Left lung (tissue), 10 donors: ENCODE results near the gene HES4. TPM values are rescaled to one million over a fixed set of nuclear protein-coding genes. Genes with fewer than 3 reads are reported as not detected.

Experiments
- ATAC-seq: fragments of 200-7000 bp; cut with Tn5 transposase; one replicate; pipeline ENCODE4 v1.9.1; 2020; ENCODE audit warnings: moderate library complexity
- DNase-seq, 4 donors: peaks; one replicate each; pipeline ENCODE4 v3.0.0-alpha.2; 2013 to 2020
- H3K27ac ChIP-seq, 2 donors: fragments of 200-600 bp; sonication (generic) in 1 of 2; one replicate each; pipeline versions ENCODE4 v1.5.0 to v1.8.0; 2020 to 2021
- H3K27me3 ChIP-seq, 2 donors: fragments of 200-600 bp; sonication (generic) in 1 of 2; one replicate each; pipeline versions ENCODE4 v1.5.0 to v1.8.0; 2020 to 2021
- H3K36me3 ChIP-seq, 2 donors: fragments of 200-600 bp; sonication (generic) in 1 of 2; one replicate each; pipeline versions ENCODE4 v1.5.0 to v1.8.0; 2020 to 2021
- H3K4me1 ChIP-seq, 2 donors: fragments of 200-600 bp; one replicate each; pipeline ENCODE4 v1.8.0; 2021
- H3K4me3 ChIP-seq, 2 donors: fragments of 200-600 bp; sonication (generic) in 1 of 2; one replicate each; pipeline versions ENCODE4 v1.5.0 to v1.8.0; 2020 to 2021; ENCODE audit warnings: mild to moderate bottlenecking in 1 of 2
- H3K9me3 ChIP-seq, 2 donors: fragments of 200-600 bp; sonication (generic) in 1 of 2; one replicate each; pipeline versions ENCODE4 v1.5.0 to v1.8.0; 2020 to 2021
- intact Hi-C, 2 donors: fragments of 100-400 bp; cut with DNase I; formaldehyde crosslinking; loops; one replicate each; pipeline versions ENCODE4 v1.11.2 to v1.14.2; 2022
- polyA plus RNA-seq, 6 donors: library from polyadenylated mRNA; unstranded; fragments of 120-200 nt; gene quantifications; one replicate each; pipeline ENCODE4 v1.2.1, GENCODE V29; 2013; ENCODE audit not compliant: insufficient read length in 6 of 6
- total RNA-seq, 2 donors: library from RNA; stranded (reverse); fragmentation: NEBNext Ultra II Directional; extraction: Animal tissue kit (Norgen Biotek cat#: 25700); gene quantifications; one replicate each; pipeline ENCODE4 v1.2.1, GENCODE V29; 2021
- TF ChIP-seq, protein P1 (sequence below), 2 donors: fragments of 200-600 bp; sonication (generic) in 1 of 2; IDR thresholded peaks; one replicate each; pipeline versions ENCODE4 v1.5.0 to v1.8.0; 2021; ENCODE audit warnings: antibody characterized with exemption in 2 of 2
- donor health status: DM: no; HTN: yes; CAD: no.
- donor health status: DM: no; HTN: no; CAD: no.

Gene HES4
- total and polyA plus RNA-seq, 8 donors = 4.4 to 37.5 (median 10.2) TPM

DNA sequence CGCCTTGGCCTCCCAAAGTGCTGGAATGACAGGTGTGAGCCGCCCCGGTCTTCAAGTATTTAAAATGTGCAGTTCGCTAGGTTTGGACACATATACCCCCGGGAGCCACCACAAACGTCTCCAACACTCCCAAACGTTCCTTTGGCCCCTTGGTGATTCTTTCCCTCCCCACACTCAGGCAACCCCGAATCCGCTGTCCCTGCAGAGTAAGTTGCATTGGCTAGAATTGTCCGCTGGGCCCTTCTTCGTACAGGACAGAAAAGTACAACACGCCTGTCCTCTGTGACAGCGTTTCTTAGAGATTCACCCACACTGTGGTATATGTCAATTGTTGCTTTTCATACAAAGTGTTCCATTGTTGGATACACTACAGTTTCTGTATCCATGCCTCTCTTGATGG, 14.8 kb downstream of the HES4 start:
- Histone ChIP-seq H3K36me3 (no peaks in the 10 kb centered on the region), H3K4me3 (no peak overlapping the region), H3K27ac (no peak overlapping the region), H3K9me3 (no peaks in the 10 kb centered on the region), H3K27me3 (peaks cover 0 to 76% of the 10 kb centered on the region in 2 donors), H3K4me1 (no peaks in the 10 kb centered on the region)
- intact Hi-C loops = loop anchor here in 1 of 2 donors (5.0 kb wide), 1 partner anchor 77 kb away; no protein-coding TSS in a partner anchor
- no peak for ATAC-seq
- DNase-seq = peak in 1 of 4 donors; percentile 34
- TF ChIP-seq, protein P1, sequence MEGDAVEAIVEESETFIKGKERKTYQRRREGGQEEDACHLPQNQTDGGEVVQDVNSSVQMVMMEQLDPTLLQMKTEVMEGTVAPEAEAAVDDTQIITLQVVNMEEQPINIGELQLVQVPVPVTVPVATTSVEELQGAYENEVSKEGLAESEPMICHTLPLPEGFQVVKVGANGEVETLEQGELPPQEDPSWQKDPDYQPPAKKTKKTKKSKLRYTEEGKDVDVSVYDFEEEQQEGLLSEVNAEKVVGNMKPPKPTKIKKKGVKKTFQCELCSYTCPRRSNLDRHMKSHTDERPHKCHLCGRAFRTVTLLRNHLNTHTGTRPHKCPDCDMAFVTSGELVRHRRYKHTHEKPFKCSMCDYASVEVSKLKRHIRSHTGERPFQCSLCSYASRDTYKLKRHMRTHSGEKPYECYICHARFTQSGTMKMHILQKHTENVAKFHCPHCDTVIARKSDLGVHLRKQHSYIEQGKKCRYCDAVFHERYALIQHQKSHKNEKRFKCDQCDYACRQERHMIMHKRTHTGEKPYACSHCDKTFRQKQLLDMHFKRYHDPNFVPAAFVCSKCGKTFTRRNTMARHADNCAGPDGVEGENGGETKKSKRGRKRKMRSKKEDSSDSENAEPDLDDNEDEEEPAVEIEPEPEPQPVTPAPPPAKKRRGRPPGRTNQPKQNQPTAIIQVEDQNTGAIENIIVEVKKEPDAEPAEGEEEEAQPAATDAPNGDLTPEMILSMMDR (IDR thresholded peaks at IDR 0.05) = no peak

DNA sequence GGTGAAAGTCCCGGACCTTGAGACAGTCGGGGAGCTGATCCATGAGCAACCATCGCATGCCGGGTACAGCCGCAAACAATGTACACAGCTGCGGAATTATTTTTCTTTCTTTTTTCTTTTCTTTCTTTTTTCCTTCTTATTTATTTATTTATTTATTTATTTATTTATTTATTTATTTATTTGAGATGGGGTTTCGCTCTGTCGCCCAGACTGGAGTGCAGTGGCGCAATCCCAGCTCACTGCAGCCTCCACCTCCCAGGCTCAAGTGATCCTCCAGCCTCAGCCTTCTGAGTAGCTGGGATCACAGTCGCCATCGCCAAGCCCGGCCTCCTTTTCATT, 15.5 kb downstream of the HES4 start:
- Histone ChIP-seq H3K27ac (no peak overlapping the region), H3K4me3 (no peak overlapping the region), H3K9me3 (no peaks in the 10 kb centered on the region), H3K36me3 (no peaks in the 10 kb centered on the region), H3K4me1 (no peaks in the 10 kb centered on the region), H3K27me3 (peaks cover 0 to 73% of the 10 kb centered on the region in 2 donors)
- DNase-seq (no peak), ATAC-seq (no peak)
- TF ChIP-seq, protein P1 (IDR thresholded peaks at IDR 0.05) = peak in 1 of 2 donors; percentile 8
- intact Hi-C loops = no loop called here

DNA sequence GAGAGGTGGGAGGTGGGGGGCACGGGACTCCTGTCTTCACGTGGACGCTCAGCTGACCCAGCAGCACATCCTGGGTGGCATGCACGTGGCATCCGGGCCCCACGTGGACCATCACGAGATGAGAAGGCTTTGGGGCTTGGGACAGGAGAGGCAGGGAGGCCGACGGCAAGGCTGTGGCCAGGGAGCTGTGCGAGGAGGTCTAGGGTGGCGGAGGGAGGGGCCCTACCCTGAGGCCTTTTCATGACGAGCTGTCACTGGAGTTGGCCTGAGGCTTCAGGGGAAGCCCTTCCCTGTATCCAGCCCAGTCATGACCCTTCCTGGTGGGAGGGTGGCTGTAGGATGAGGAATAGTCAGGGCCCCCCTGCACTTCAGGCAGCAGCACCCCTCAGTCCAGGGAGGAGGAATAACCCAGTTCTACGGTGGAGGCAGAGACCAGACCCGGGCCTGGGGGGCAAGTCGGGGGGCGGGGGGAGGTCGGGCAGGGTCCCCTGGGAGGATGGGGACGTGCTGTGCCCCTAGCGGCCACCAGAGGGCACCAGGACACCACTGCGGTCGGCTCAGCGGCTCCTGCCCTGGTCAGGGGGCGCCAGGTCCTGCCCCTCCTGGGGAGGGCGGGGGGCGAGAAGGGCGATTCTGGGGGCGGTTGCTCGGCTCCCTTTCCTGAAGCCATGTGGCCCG, 16.0 kb downstream of the HES4 start:
- ATAC-seq (peak; percentile 83), DNase-seq (peak in 2 of 4 donors; percentile 50 to 90)
- H3K4me1 ChIP-seq = no peaks in the 10 kb centered on the region
- TF ChIP-seq, protein P1 (IDR thresholded peaks at IDR 0.05) = peak; percentile 89 to 92
- intact Hi-C loops = no loop called here
- no peak overlapping the region for H3K27ac ChIP-seq
- no peaks in the 10 kb centered on the region for H3K9me3 ChIP-seq
- no peaks in the 10 kb centered on the region for H3K36me3 ChIP-seq
- H3K4me3 ChIP-seq = no peak overlapping the region
- peaks cover 0 to 75% of the 10 kb centered on the region in 2 donors for H3K27me3 ChIP-seq

DNA sequence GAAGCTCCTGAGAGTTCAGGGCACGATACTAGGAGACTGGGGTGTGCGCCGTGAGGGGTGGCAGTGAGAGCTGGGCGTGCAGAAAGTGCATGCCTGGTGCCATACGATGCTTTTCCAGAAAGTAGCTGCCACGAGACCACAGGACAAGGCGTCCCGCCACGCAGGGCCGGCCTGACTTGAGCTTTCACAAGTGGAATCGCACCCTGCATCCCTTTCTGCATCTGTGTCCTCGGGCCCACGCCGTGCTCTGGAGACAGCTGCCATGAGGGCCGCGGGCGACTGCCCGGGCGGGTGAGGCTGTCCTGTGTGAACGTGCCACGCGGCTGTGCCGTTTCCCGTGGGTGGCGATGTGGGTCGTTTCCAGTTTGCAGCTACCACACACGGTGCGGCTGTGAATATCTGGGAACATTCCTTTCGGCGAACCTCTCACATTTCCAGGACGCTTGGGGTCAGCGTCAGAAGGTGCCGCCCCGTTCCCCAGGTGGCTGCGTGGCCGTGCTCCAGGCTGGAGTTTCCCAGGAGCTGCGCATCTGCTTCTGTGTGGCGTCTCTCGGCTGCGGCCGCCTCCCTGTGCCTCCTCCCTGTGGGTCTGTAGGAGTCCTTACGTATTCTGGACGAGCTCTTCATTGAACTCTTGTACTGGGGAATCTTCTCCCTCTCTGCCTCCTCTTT, 17.0 kb downstream of the HES4 start:
- ATAC-seq (no peak), DNase-seq (peak in 1 of 4 donors; percentile 79)
- Histone ChIP-seq H3K4me3 (no peak overlapping the region), H3K9me3 (no peaks in the 10 kb centered on the region), H3K27me3 (peaks cover 0 to 84% of the 10 kb centered on the region in 2 donors), H3K4me1 (no peaks in the 10 kb centered on the region), H3K36me3 (no peaks in the 10 kb centered on the region), H3K27ac (no peak overlapping the region)
- intact Hi-C loops = no loop called here
- TF ChIP-seq, protein P1 (IDR thresholded peaks at IDR 0.05) = no peak

DNA sequence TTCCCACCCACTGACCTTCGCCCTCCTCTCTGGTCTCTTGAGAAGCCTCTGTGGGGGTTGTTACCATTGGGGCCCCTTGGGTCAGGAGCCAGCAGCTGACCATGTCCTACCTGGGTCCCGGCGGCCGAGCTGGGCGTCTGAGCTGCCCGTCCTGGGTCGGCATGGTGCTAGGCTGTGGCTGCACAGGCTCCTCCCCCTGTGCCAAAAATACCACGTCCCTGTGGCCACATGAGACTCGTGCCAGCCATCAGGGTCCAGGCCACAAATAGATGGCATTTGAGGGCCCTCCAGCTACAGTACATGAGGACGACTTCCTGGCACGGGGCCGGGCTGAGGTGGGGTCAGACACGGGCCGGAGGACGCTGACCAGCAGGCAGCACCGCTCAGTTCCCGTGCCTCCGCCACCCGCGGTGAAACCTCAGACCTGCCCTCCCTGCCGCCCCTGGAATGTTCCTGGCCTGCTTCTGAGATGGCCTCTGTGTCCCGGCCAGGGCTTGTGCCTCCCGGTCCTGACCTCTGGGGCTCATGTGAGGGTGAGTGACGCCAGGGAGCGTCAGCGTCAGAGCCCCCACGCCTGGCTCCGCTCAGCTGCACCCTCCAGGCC, 17.8 kb downstream of the HES4 start, which contains the start of gene PERM1:
Gene PERM1 (minus strand): TSS at position 139 of the 604 bp plus-strand sequence. CDS start 1,064 bp downstream, outside the sequence.
- H3K9me3 ChIP-seq = no peaks in the 10 kb centered on the region
- ATAC-seq (no peak), DNase-seq (peak in 1 of 4 donors; percentile 76)
- H3K27ac ChIP-seq = no peak within 1 kb of the TSS
- H3K4me3 ChIP-seq = no peak within 1 kb of the TSS
- no peaks in the 10 kb centered on the region for H3K4me1 ChIP-seq
- intact Hi-C loops = no loop called here
- TF ChIP-seq, protein P1 (IDR thresholded peaks at IDR 0.05) = no peak
- H3K36me3 ChIP-seq = no peaks in the 10 kb centered on the region
- peaks cover 0 to 84% of the 10 kb centered on the region in 2 donors for H3K27me3 ChIP-seq
